Measurements from ENCODE around the gene PCNP.
A peak's percentile ranks its signal among the peaks of the same experiment; 100 is the strongest.
"Not testable (repeated sequence)": the region's sequence is repeated elsewhere in the genome, so short reads cannot be mapped to it uniquely, and the experiment has no call there.

Gene PCNP

GRCh38 chr3:101536955-101537354, 37.0 kb upstream of the PCNP start:
- not testable (repeated sequence) for H3K9me3 ChIP-seq (ENCODE audit: low read length); H3K9ac ChIP-seq (ENCODE audit: low read length); H3K36me3 ChIP-seq (ENCODE audit: insufficient read depth, low read length); H3K4me3 ChIP-seq (ENCODE audit: low read depth in 1 of 2, low read length in 2 of 2); H3K27ac ChIP-seq (ENCODE audit: low read depth, low read length); H3K27me3 ChIP-seq (ENCODE audit: control insufficient read depth in 1 of 2, insufficient read depth in 2 of 2, low read length in 2 of 2)
- peaks cover 15% of the 10 kb centered on the region for H3K4me1 ChIP-seq (ENCODE audit: insufficient read depth, low read length)

GRCh38 chr3:101542957-101543356, 31.0 kb upstream of the PCNP start:
- H3K36me3 ChIP-seq (ENCODE audit: insufficient read depth, low read length), result no peaks in the 10 kb centered on the region
- H3K4me1 ChIP-seq (ENCODE audit: insufficient read depth, low read length), result no peaks in the 10 kb centered on the region
- no peaks in the 10 kb centered on the region for H3K9me3 ChIP-seq (ENCODE audit: low read length)
- no peaks in the 10 kb centered on the region for H3K27me3 ChIP-seq (ENCODE audit: control insufficient read depth in 1 of 2, insufficient read depth in 2 of 2, low read length in 2 of 2)
- H3K27ac ChIP-seq (ENCODE audit: low read depth, low read length), result no peak overlapping the region
- no peak overlapping the region for H3K9ac ChIP-seq (ENCODE audit: low read length)
- no peak overlapping the region for H3K4me3 ChIP-seq (ENCODE audit: low read depth in 1 of 2, low read length in 2 of 2)

GRCh38 chr3:101544161-101544850, 29.7 kb upstream of the PCNP start:
- Histone ChIP-seq H3K27me3 (ENCODE audit: control insufficient read depth in 1 of 2, insufficient read depth in 2 of 2, low read length in 2 of 2) (no peaks in the 10 kb centered on the region), H3K9ac (ENCODE audit: low read length) (no peak overlapping the region), H3K9me3 (ENCODE audit: low read length) (no peaks in the 10 kb centered on the region), H3K27ac (ENCODE audit: low read depth, low read length) (no peak overlapping the region), H3K4me1 (ENCODE audit: insufficient read depth, low read length) (no peaks in the 10 kb centered on the region), H3K36me3 (ENCODE audit: insufficient read depth, low read length) (no peaks in the 10 kb centered on the region), H3K4me3 (ENCODE audit: low read depth in 1 of 2, low read length in 2 of 2) (no peak overlapping the region)

GRCh38 chr3:101548527-101549105, 25.4 kb upstream of the PCNP start:
- no peaks in the 10 kb centered on the region for H3K4me1 ChIP-seq (ENCODE audit: insufficient read depth, low read length)
- no peak overlapping the region for H3K9ac ChIP-seq (ENCODE audit: low read length)
- H3K4me3 ChIP-seq (ENCODE audit: low read depth in 1 of 2, low read length in 2 of 2), result no peak overlapping the region
- H3K36me3 ChIP-seq (ENCODE audit: insufficient read depth, low read length), result no peaks in the 10 kb centered on the region
- H3K9me3 ChIP-seq (ENCODE audit: low read length), result no peaks in the 10 kb centered on the region
- H3K27me3 ChIP-seq (ENCODE audit: control insufficient read depth in 1 of 2, insufficient read depth in 2 of 2, low read length in 2 of 2), result no peaks in the 10 kb centered on the region
- H3K27ac ChIP-seq (ENCODE audit: low read depth, low read length), result no peak overlapping the region

DNA sequence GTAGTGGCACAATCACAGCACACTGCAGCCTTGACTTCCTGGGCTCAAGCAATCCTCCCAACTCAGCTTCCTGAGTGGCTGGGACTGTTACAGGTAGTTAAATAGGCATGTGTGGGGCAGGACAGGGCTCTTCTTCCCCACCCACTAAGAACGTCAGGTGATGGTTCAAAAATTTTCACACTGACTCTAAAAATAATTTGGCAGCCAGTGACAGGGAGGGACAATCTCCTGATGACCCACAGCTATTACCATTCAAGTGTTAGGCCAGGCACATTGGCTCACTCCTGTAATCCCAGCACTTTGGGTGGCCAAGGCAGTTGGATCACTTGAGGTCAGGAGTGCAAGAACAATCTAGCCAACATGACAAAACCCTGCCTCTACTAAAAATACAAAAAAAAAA, 24.5 kb upstream of the PCNP start:
- Histone ChIP-seq H3K4me3 (ENCODE audit: low read depth in 1 of 2, low read length in 2 of 2) (no peak overlapping the region), H3K9ac (ENCODE audit: low read length) (no peak overlapping the region), H3K27me3 (ENCODE audit: control insufficient read depth in 1 of 2, insufficient read depth in 2 of 2, low read length in 2 of 2) (no peaks in the 10 kb centered on the region), H3K27ac (ENCODE audit: low read depth, low read length) (no peak overlapping the region), H3K9me3 (ENCODE audit: low read length) (no peaks in the 10 kb centered on the region), H3K4me1 (ENCODE audit: insufficient read depth, low read length) (no peaks in the 10 kb centered on the region), H3K36me3 (ENCODE audit: insufficient read depth, low read length) (no peaks in the 10 kb centered on the region)

DNA sequence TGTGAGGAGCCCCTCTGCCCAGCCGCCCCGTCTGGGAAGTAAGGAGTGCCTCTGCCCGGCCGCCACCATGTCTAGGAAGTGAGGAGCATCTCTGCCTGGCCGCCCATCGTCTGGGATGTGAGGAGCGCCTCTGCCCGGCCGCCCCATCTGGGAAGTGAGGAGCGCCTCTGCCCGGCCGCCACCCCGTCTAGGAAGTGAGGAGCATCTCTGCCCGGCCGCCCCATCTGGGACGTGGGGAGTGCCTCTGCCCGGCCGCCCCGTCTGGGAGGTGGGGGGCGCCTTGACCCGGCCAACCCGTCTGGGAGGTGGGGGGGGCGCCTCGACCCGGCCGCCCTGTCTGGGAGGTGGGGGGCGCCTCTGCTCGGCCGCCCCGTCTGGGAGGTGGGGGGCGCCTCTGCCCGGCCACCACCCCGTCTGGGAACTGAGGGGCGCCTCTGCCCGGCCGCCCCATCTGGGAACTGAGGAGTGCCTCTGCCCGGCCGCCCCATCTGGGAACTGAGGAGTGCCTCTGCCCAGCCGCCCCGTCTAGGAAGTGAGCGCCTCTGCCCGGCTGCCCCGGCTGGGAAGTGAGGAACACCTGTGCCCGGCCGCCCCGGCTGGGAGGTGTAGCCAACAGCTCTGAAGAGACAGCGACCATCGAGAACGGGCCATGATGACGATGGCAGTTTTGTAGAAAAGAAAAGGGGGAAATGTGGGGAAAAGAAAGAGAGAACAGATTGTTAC, 22.5 kb upstream of the PCNP start:
- not testable (repeated sequence) for H3K9ac ChIP-seq (ENCODE audit: low read length); H3K27ac ChIP-seq (ENCODE audit: low read depth, low read length); H3K9me3 ChIP-seq (ENCODE audit: low read length)

DNA sequence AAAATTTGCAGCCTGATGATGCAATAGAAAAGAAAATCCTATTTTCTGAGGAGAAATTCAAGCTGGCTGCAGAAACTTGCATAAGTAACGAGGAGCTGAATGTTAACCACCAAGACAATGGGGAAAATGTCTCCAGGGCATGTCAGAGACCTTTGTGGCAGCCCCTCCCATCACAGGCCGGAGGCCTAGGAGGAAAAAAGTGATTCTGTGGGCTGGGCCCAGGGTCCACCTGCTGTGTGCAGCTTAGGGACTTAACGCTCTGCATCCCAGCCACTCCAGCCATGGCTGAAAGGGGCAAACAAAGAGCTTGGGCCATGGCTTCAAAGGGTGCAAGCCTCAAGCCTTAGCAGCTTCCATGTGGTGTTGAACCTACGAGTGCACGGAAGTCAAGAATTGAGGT, 20.6 kb upstream of the PCNP start:
- H3K9ac ChIP-seq (ENCODE audit: low read length); H3K4me1 ChIP-seq (ENCODE audit: insufficient read depth, low read length); H3K4me3 ChIP-seq (ENCODE audit: low read depth in 1 of 2, low read length in 2 of 2); H3K36me3 ChIP-seq (ENCODE audit: insufficient read depth, low read length); H3K9me3 ChIP-seq (ENCODE audit: low read length); H3K27me3 ChIP-seq (ENCODE audit: control insufficient read depth in 1 of 2, insufficient read depth in 2 of 2, low read length in 2 of 2); H3K27ac ChIP-seq (ENCODE audit: low read depth, low read length): not testable (repeated sequence)

More for the DNA sequence above, 22.5 kb upstream of the PCNP start:
- not testable (repeated sequence) for H3K36me3 ChIP-seq (ENCODE audit: insufficient read depth, low read length); H3K27me3 ChIP-seq (ENCODE audit: control insufficient read depth in 1 of 2, insufficient read depth in 2 of 2, low read length in 2 of 2); H3K4me1 ChIP-seq (ENCODE audit: insufficient read depth, low read length); H3K4me3 ChIP-seq (ENCODE audit: low read depth in 1 of 2, low read length in 2 of 2)

GRCh38 chr3:101556064-101556463, 17.9 kb upstream of the PCNP start:
- no peak overlapping the region for H3K27ac ChIP-seq (ENCODE audit: low read depth, low read length)
- H3K9me3 ChIP-seq (ENCODE audit: low read length), result no peaks in the 10 kb centered on the region
- H3K27me3 ChIP-seq (ENCODE audit: control insufficient read depth in 1 of 2, insufficient read depth in 2 of 2, low read length in 2 of 2), result no peaks in the 10 kb centered on the region
- H3K4me1 ChIP-seq (ENCODE audit: insufficient read depth, low read length), result no peaks in the 10 kb centered on the region
- no peak overlapping the region for H3K9ac ChIP-seq (ENCODE audit: low read length)
- H3K4me3 ChIP-seq (ENCODE audit: low read depth in 1 of 2, low read length in 2 of 2), result no peak overlapping the region
- H3K36me3 ChIP-seq (ENCODE audit: insufficient read depth, low read length), result no peaks in the 10 kb centered on the region

DNA sequence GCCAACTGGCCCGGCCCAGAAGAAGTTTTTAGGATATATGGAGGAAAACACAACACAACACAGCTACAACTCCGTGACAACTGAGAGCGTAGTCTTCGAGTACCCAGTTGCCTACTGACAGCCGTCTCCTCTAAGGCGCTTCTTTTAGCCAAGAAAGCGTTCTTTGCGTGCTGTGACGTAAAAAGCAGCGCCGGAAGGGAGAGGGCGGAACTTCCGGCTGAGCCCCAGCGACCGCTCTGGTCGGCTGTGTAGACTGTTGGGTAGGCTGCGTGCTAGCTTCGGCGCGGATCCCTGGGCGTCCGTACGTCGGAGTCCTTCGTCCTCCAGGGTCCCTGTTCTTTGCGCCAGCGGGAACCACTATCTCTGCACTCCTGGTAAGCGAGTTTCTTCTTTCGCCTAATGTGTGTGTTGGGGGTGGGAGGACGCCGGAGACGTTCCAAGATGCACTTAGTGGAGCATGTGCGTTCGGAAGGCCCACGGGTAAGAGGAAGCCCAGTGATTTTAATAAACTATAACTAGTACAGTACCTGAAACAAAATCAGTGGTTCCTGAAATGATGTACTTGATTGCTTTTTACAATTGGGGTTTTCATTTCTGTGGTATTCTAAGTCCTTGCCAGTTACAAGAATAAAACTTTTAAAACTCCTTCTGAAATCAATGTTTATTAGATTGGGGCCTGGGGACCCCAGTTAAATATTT, 12.2 kb upstream of the PCNP start, which contains the start of gene TRMT10C:
Gene TRMT10C (plus strand): TSS at position 239 of the 699 bp plus-strand sequence. CDS start 2,914 bp downstream, outside the sequence.
- Histone ChIP-seq H3K4me3 (ENCODE audit: low read depth in 1 of 2, low read length in 2 of 2) (peak within 1 kb of the TSS; percentile 78 to 91), H3K9ac (ENCODE audit: low read length) (peak within 1 kb of the TSS; percentile 66), H3K27me3 (ENCODE audit: control insufficient read depth in 1 of 2, insufficient read depth in 2 of 2, low read length in 2 of 2) (no peaks in the 10 kb centered on the region), H3K36me3 (ENCODE audit: insufficient read depth, low read length) (peaks cover 20% of the 10 kb centered on the region), H3K4me1 (ENCODE audit: insufficient read depth, low read length) (peaks cover 13% of the 10 kb centered on the region), H3K27ac (ENCODE audit: low read depth, low read length) (peak within 1 kb of the TSS; percentile 95), H3K9me3 (ENCODE audit: low read length) (no peaks in the 10 kb centered on the region)

GRCh38 chr3:101567528-101568317, 6.3 kb upstream of the PCNP start:
- no peaks in the 10 kb centered on the region for H3K9me3 ChIP-seq (ENCODE audit: low read length)
- H3K4me1 ChIP-seq (ENCODE audit: insufficient read depth, low read length), result peaks cover 9% of the 10 kb centered on the region
- H3K27me3 ChIP-seq (ENCODE audit: control insufficient read depth in 1 of 2, insufficient read depth in 2 of 2, low read length in 2 of 2), result no peaks in the 10 kb centered on the region
- no peak overlapping the region for H3K9ac ChIP-seq (ENCODE audit: low read length)
- H3K36me3 ChIP-seq (ENCODE audit: insufficient read depth, low read length), result peaks cover 27% of the 10 kb centered on the region
- H3K27ac ChIP-seq (ENCODE audit: low read depth, low read length), result no peak overlapping the region
- no peak overlapping the region for H3K4me3 ChIP-seq (ENCODE audit: low read depth in 1 of 2, low read length in 2 of 2)

Measured in muscle layer of colon (tissue), 2 donors.